CD1c-positive myeloid dendritic cell (primary cell): ENCODE results near the gene TIE1.

Experiments
- DNase-seq: peaks from one replicate; pipeline ENCODE4 v3.0.0-alpha.2; 2016; ENCODE audit errors: extremely low spot score

TIE1 gene

DNA sequence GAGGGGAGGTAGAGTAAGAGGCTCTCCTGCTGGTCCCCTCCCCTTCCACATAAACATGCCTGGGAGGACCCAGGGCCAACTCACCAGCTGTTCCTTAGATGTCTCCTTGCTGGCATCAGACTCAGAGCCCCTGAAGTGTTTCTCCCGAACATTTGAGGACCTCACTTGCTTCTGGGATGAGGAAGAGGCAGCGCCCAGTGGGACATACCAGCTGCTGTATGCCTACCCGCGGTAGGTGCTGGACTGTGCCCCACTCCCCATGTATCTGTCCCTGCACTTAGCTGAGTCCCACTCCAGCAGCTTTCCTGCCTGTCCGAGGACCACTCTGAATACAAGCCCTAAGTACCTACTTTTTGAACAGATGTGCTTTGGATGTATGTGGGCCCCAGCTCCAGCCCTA, 37.2 kb downstream of the TIE1 start:
- no peak for DNase-seq

DNA sequence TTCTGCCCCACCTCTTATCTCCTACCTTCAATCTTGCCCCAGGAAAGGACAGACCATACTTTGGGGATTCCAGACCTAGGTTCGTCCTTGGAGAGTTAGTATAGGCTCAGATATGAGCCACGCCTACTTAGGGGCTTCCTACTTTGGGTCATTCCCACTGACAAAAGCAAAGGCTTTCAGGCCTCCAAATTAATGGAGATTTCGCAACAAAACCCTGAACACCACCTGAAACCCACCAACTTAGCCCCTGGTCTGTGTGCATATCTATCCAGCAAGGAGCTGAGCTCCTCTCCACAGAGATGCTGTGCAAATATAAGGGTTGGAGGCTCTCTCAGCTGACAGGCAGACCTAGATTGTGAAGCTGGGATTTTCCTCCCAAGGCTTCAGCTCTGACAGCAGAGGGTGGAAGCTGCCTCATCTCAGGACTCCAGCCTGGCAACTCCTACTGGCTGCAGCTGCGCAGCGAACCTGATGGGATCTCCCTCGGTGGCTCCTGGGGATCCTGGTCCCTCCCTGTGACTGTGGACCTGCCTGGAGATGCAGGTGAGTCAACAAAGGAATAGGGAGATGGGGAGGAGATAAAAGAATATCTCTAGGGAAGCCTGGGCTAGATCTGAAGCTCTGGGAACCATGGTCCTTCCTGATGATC, 38.9 kb downstream of the TIE1 start:
- no peak for DNase-seq

DNA sequence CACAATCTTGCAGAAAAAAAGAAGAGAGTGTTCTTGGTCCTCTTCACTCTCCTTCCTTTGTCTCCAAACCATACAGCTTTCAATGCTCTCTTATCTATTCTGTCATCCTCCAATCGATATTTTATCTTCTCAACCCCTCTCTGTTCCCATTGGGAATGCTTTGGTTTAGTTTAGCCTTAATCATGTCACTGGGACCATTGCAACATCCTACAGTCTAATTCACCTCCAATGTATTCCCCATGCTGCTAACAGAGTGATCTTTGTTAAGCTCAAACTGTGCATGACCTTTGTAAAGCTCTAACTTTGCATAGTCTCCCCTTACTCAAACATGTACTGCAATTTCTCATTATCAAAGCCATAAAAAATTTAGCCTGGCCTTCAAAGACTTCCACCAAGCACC, 39.8 kb downstream of the TIE1 start:
- DNase-seq: no peak

DNA sequence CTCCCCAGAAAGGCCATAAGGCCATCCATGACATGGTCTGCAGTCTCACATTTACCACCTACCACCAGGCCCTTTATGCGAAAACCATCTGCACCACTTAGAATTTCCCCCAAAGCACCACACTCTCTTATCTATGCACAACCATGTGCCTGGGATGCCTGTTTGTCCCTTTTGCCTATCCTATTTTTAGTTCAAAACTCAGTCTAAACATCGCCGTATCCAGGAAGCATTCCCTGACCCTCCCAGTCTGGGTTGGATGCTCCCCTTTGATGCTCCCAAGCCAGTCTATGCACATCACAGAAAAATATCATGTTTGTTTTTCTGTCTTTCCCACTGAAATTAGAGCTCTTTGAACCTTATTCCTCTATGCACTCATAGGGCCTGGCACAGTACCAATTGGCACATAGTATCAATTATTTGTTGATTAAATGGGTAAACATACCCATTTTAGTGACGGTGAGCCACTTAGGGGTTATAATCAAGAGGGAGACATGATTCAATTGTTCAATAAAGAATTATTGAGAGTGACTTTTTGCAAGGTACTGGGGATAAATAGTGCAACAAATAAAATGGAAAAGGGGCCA, 43.6 kb downstream of the TIE1 start:
- DNase-seq: no peak

DNA sequence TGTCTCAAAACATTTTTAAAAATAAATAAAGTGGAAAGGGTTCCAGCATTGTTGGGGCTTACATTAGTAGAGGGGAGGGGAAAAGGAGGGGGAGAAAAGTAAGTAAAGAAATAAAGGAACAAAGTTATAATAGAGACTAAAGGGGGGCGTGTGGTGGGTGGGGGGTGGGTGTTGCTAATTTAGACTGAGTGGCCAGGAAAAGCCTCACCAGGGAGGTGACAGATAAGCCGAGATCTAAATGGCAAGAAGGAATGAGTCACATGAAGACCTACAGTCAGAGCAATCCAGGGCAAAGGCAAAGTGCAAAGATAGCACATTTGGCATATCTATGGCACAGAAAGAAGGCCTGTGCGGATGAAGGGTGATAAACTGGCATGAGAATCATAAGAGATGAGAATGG, 44.3 kb downstream of the TIE1 start:
- no peak for DNase-seq

DNA sequence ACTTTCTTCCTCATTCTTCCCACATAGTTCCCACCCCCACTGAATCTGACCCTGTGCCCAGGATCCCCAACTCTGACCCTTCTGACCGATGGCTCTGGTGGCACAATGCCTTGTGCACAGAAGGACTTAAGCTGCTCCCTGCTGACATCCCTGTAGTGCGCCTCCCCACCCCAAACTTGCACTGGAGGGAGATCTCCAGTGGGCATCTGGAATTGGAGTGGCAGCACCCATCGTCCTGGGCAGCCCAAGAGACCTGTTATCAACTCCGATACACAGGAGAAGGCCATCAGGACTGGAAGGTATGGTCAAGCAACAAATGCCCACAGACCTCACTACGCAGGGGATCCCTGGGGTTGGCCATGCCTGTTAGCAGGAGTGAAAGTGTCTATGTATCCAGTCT, 45.9 kb downstream of the TIE1 start:
- no peak for DNase-seq

DNA sequence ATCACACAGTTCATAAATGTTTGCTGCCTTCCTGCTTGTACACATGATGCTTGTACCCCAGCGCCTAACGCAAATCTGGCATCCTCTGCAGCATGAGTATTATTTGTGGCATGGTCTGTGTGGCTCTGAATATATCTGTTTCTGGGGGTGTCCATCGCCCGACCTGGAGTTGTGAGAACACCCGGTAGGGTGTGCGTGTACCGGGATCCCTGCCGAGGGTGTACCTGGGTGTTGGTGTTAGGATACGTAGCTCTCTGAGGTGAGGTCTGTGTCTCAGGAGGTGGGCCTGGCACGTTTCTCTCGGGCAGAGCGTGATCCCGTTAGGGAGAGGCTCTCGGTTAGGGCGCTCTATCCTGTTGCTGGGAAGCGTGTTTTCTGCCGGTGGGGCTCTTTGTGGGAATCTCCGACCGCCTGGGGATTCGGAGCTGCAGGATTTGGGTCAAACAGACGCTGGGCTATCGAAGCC, 47.6 kb downstream of the TIE1 start:
- no peak for DNase-seq

DNA sequence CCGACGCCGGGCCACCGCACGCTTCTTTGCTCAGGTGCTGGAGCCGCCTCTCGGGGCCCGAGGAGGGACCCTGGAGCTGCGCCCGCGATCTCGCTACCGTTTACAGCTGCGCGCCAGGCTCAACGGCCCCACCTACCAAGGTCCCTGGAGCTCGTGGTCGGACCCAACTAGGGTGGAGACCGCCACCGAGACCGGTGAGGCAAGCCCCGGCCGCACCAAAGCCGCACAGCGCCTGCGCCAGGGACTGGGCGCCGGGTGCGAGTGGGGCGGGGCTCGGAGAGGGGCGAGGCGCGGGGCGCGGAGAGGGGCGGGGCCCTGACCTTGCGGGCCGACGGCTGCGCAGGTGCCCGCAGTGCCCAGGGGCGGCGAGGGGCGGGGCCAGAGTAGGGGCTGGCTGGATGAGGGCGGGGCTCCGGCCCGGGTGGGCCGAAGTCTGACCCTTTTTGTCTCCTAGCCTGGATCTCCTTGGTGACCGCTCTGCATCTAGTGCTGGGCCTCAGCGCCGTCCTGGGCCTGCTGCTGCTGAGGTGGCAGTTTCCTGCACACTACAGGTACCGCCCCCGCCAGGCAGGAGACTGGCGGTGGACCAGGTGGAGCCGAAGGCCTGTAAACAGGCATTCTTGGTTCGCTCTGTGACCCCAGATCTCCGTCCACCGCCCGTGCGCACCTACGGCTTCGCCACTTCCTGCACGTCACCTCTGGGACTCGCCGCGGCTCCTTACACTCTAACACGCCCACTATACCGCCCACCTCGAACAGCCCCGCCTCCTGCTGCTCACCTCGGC, 48.2 kb downstream of the TIE1 start:
- peak; percentile 31 for DNase-seq

DNA sequence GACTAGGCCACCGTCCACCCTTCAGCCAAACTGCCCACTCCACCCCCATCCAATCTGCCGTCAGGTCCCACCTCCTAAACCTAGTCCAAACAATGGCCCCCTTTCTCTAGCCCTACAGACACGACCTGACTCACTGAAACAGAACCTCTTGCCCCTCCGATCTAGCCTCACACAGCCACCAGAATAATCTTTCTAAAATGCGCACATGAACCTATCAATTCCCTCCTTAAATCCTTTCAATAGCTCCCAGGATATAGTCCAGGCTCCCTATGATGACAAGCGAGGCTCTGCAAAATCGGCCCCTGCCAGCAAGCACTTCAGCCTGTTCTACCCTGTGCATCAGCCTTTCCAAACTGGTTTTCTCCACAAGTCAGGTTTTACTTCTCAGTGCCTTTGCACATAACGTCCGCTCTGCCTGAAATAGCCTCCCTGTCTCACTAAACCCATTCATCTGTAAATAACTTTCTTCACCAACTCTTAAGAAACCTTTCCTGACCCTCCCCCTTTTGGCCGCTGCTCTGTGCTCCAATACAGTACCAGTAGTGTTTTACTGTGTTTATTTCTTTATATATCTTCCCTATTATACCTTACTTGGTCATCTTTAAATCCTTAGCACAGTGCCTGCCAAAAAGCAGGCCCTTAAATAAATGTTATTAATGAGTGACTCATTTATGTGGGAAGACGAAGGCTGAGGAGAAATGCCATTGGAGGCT, 49.0 kb downstream of the TIE1 start:
- DNase-seq: no peak

DNA sequence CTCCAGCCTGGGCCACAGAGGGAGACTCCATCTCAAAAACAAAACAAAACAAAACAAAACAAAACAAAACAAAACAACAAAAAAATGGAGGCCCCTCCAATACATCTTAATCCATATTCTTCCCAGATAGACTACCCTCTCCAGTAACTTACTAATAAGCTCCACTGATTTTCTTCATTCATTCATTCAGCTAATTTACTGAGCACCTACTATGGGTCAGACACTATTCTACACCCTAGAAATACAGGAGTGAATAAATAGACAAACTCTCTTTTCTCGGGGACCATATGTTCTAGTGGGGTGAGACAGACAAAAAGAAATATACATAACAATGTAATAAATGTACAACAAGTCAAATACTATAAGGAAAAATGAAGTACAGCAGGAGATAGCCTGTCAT, 50.2 kb downstream of the TIE1 start:
- no peak for DNase-seq

DNA sequence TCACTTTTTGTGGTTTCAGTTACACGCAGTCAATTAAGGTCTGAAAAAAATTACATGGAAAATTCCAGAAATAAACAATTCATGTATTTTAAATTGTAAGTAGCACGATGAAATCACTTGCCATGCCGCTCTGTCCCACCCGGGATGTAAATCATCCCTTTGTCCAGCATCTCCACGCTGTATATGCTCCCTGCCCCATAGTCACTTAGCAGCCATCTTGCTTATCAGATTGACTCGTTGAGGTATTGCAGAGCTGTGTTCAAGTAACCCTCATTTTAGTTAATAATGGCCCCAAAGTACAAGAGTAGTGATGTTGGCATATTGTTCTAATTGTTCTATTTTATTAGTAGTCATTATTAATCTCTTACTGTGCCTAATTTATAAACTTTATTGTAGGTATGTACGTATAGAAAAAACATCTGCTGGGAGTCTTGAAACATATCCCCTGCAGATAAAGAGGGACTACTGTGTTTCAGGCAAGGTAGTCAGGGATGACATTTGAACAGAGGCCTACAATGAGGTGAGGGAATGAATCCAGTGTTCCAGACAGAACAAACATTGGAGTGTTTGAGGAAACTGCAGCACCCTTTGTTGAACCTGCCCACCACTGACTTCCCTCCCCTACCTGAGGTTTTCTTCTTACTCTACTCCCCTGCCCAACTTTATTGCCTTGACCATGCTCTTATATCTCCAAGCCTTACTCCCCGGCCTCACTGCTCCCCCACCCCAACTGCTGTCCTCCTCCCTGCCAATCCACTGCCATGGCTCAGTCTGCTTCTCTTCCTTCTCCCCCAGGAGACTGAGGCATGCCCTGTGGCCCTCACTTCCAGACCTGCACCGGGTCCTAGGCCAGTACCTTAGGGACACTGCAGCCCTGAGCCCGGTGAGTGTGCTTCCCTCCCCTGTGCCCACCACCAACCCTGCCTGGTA, 50.9 kb downstream of the TIE1 start:
- no peak for DNase-seq

DNA sequence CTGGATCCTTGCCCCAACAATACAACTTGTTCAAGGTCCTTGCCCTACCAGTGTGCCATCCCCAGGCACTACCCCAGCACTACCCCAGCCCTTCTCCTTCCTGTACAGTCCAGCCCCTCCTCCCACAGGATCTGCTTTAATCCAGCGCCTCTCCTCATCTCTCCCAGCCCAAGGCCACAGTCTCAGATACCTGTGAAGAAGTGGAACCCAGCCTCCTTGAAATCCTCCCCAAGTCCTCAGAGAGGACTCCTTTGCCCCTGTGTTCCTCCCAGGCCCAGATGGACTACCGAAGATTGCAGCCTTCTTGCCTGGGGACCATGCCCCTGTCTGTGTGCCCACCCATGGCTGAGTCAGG, 51.5 kb downstream of the TIE1 start:
- DNase-seq: no peak

DNA sequence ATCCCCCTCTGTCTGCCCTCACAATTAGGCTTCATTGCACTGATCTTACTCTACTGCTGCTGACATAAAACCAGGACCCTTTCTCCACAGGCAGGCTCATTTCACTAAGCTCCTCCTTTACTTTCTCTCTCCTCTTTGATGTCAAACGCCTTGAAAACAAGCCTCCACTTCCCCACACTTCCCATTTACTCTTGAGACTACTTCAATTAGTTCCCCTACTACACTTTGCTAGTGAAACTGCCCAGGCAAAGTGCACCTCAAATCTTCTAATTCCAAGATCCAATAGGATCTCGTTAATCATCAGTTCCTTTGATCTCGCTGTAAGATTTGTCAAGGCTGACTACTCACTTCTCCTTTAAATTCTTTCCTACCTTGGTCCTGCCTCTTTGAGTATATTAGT, 52.1 kb downstream of the TIE1 start:
- DNase-seq: peak; percentile 23

DNA sequence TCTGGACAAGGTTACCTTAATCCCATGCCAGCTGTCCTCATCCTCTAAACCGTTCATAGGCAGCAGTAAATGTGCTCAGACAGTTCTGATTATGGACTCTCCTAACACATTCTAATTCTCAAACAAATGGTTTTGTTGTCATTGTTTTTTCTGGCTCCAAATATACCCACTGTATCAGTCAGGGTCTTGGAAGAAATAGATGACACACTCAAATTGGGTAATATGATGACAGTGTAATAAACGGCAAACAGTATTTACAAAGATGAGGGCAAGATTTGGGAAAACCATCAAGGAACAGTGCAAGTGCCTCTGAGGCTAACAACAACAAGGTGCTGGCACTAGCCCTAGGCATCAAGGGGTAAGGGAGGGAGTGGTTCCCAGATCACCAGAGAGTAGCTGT, 53.7 kb downstream of the TIE1 start:
- no peak for DNase-seq

DNA sequence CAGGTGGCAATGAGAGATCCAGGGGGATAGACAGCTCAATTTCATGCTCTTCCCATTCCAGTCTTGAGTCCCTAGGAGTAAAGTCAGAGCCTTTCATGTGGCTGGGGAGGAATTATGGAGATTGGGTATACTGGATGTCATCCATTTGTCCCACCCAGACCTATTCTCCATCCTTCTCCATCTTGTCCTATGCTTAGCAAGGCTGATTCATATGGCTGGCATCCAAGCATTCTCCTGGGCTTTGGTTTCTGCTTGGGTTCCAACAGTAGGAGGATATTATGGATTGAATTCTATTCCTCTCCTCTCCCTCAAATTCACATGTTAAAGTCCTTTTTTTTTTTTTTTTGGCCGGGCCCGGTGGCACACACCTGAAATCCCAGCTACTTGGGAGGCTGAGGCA, 54.2 kb downstream of the TIE1 start:
- no peak for DNase-seq

DNA sequence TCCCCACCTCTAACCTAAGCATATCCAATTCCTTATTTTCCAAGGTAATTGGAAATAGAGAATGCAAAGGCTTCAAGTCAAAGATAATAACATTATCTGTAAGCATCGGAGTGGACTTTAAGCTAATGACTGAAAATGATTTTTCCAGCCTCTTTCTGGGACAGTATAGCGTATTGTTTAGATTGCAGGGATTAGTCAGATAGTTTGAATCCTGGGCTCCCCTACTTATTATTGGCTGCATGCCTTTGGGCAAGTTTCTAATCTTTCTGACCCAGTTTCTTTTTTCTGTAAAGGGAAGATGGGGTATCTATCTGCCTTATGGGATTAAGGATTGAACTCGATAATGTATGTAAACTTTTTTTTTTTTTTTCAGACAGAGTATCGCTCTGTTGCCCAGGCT, 56.5 kb downstream of the TIE1 start:
- DNase-seq: no peak

DNA sequence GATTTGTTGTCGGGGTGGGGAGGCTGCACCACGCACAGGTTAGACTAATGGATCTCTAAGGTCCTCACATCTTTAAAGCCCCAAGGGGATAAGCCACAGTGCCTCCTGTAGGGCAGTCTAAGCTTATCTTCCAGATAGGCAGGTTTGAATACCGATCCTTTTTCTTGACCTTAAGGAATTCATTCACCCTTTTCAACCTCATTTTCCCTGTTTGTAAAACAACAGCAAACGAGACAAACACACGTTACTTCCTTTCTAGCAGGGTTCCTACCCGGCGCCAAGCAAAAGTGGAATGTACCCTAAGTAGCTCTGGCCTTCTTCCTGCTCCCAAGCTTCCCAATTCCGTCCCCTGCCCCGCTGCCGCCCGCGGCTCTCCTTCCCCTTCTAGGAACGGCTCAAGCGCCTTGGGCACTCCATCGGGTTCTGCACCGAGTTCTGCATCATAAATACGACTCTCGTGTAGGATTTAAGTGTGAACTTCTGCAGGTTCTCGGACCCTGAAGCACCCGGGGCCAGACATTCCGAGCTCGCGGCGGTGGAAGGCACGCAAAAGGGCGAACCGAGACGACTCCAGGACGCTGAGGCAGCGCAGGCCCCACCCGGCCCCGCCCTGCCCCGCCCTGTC, 57.5 kb downstream of the TIE1 start:
- no peak for DNase-seq

DNA sequence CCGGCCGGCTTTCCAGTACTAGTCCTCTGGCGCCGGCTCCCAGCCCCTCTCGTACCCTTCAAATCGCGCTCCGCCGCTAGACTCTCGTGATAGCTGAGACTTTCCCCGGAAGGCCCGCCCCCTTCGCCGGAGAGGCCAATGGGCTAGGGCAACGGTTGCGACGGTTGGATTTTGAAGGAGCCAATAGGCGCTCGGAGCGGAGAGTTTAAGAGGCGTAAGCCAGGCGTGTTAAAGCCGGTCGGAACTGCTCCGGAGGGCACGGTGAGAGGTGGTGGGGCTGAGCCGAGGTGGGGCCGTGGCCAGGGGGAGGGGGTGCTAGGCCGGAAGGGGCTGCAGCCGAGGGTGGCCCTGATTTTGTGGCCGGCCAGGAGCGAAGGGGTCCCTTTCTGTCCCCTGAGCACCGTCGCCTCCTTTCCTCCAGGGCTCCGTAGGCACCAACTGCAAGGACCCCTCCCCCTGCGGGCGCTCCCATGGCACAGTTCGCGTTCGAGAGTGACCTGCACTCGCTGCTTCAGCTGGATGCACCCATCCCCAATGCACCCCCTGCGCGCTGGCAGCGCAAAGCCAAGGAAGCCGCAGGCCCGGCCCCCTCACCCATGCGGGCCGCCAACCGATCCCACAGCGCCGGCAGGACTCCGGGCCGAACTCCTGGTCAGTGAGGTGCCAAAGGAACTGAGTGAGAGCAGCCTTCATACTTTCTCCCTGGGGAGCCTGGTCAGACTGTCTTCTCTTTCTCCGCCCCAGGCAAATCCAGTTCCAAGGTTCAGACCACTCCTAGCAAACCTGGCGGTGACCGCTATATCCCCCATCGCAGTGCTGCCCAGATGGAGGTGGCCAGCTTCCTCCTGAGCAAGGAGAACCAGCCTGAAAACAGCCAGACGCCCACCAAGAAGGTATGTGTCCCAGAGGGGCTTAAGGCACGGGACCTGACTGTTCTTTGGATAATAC, 58.2 kb downstream of the TIE1 start, which contains the start of gene CDC20:
Gene CDC20, plus strand, starts transcription at position 236 of the 948 bp plus-strand sequence. Its CDS starts 235 bp downstream, at position 471.
- peak; percentile 99 for DNase-seq

DNA sequence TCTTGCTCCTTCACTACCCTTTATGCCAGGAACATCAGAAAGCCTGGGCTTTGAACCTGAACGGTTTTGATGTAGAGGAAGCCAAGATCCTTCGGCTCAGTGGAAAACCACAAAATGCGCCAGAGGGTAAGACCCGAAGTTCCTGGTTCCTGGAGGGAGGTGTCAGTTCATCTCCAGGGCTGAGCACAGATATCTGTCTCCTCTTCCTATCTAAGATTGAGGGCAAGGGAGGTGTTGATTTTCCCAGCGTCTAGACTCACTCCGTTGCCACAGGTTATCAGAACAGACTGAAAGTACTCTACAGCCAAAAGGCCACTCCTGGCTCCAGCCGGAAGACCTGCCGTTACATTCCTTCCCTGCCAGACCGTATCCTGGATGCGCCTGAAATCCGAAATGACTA, 58.9 kb downstream of the TIE1 start:
- DNase-seq: no peak

DNA sequence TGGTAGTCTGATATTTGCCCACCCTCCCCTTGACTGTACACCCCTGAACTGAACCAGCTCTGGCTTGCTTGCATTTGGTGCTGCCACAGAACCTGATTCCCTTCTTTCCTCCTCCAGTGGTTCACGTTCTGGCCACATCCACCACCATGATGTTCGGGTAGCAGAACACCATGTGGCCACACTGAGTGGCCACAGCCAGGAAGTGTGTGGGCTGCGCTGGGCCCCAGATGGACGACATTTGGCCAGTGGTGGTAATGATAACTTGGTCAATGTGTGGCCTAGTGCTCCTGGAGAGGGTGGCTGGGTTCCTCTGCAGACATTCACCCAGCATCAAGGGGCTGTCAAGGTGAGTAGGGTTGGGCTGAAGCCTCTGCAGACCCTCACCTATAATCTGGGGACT, 59.8 kb downstream of the TIE1 start:
- no peak for DNase-seq
